Neural progenitor cell (in vitro differentiated cells): ENCODE data around the gene HSD17B14.

ENCODE experiments used
- EZH2 ChIP-seq: fragments of 200-600 bp; sonication (generic); IDR thresholded peaks from 2 replicates; pipeline ENCODE4 v1.6.1; 2017; ENCODE audit warnings: antibody characterized with exemption, mild to moderate bottlenecking, moderate library complexity
- EZH2phosphoT487 ChIP-seq: fragments of 200-600 bp; sonication (generic); IDR thresholded peaks from 2 replicates; pipeline ENCODE4 v1.6.1; 2017; ENCODE audit warnings: antibody characterized with exemption
- TF ChIP-seq, protein P1 (sequence below): fragments of 200-600 bp; sonication (generic); IDR thresholded peaks from 2 replicates; pipeline ENCODE4 v1.5.1; 2017; ENCODE audit warnings: antibody characterized with exemption, mild to moderate bottlenecking

DNA sequence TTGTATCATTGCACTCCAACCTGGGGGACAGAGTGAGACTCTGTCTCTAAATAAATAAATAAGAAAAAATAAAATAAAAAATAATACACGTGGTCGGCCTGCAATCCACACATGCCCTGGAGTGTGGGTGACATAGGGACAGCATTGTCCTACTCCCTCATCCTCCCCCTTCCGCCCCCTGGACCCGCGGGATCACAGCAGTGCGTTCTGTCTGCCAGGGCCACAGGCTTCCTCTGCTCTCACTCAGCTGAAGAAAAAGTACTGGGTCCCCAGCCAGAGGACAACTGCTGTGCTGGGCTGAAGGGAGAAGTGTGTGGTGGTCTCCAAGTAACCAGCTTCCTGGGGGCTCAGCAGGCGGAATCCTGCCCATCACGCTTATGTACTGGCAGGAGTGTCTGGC, 31.8 kb downstream of the HSD17B14 start:
- TF ChIP-seq, protein P1, sequence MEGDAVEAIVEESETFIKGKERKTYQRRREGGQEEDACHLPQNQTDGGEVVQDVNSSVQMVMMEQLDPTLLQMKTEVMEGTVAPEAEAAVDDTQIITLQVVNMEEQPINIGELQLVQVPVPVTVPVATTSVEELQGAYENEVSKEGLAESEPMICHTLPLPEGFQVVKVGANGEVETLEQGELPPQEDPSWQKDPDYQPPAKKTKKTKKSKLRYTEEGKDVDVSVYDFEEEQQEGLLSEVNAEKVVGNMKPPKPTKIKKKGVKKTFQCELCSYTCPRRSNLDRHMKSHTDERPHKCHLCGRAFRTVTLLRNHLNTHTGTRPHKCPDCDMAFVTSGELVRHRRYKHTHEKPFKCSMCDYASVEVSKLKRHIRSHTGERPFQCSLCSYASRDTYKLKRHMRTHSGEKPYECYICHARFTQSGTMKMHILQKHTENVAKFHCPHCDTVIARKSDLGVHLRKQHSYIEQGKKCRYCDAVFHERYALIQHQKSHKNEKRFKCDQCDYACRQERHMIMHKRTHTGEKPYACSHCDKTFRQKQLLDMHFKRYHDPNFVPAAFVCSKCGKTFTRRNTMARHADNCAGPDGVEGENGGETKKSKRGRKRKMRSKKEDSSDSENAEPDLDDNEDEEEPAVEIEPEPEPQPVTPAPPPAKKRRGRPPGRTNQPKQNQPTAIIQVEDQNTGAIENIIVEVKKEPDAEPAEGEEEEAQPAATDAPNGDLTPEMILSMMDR = no peak
- TF ChIP-seq EZH2 (no peak), EZH2phosphoT487 (no peak)
